ENCODE results near the gene UROC1.
A peak's percentile ranks its signal among the peaks of the same experiment; 100 is the strongest.

UROC1 gene

GRCh38 chr3:126530171-126531050, 12.8 kb upstream of the UROC1 start:
- no peak for DNase-seq

GRCh38 chr3:126529585-126530170, 12.1 kb upstream of the UROC1 start:
- peak; percentile 48 for DNase-seq

GRCh38 chr3:126528800-126529541, 11.4 kb upstream of the UROC1 start:
- no peak for DNase-seq

- DNase-seq, result no peak
These were observed 10.8 kb upstream of the UROC1 start for GRCh38 chr3:126528419-126528799.

- no peak for DNase-seq
These were observed 10.1 kb upstream of the UROC1 start for GRCh38 chr3:126527455-126528211.

- DNase-seq, result no peak
These were observed 9.4 kb upstream of the UROC1 start for GRCh38 chr3:126527006-126527405.

- no peak for DNase-seq
These were observed 9.1 kb upstream of the UROC1 start for GRCh38 chr3:126526668-126527005.

- DNase-seq, result no peak
These were observed 8.5 kb upstream of the UROC1 start for GRCh38 chr3:126525853-126526667.

- no peak for DNase-seq
These were observed 7.7 kb upstream of the UROC1 start for GRCh38 chr3:126525091-126525852.

GRCh38 chr3:126524429-126524988, 6.9 kb upstream of the UROC1 start:
- peak; percentile 46 for DNase-seq

- DNase-seq, result peak; percentile 48
These were observed 6.3 kb upstream of the UROC1 start, which contains the start of gene CHST13 for GRCh38 chr3:126523745-126524428. Gene CHST13, plus strand, starts transcription at chr3:126524155. Its CDS starts 178 bp downstream, at chr3:126524333.

- DNase-seq, result peak; percentile 57
These were observed 4.8 kb upstream of the UROC1 start for GRCh38 chr3:126522363-126522788.

GRCh38 chr3:126521122-126521891, 3.7 kb upstream of the UROC1 start:
- DNase-seq, result no peak

- no peak for DNase-seq
These were observed 2.2 kb upstream of the UROC1 start for GRCh38 chr3:126519506-126520455.

GRCh38 chr3:126518779-126519177, 1.2 kb upstream of the UROC1 start:
- no peak for DNase-seq

GRCh38 chr3:126517986-126518778, 609 bp upstream of the UROC1 start:
- no peak for DNase-seq

- DNase-seq, result no peak
These were observed 660 bp downstream of the UROC1 start for GRCh38 chr3:126516936-126517290.

Data from COR-L47 (cell line).